ENCODE data around the gene ZNF324B. TPM values are rescaled to one million over a fixed set of nuclear protein-coding genes. Genes with fewer than 3 reads are reported as not detected.
A peak's percentile ranks its signal among the peaks of the same experiment; 100 is the strongest.

ZNF324B gene
- total and polyA plus RNA-seq, 2 of the 8 experiments (the other 6 are each of a cell fraction or from before 2014, with no cell fraction given) = 2.9 to 6.0 TPM

DNA sequence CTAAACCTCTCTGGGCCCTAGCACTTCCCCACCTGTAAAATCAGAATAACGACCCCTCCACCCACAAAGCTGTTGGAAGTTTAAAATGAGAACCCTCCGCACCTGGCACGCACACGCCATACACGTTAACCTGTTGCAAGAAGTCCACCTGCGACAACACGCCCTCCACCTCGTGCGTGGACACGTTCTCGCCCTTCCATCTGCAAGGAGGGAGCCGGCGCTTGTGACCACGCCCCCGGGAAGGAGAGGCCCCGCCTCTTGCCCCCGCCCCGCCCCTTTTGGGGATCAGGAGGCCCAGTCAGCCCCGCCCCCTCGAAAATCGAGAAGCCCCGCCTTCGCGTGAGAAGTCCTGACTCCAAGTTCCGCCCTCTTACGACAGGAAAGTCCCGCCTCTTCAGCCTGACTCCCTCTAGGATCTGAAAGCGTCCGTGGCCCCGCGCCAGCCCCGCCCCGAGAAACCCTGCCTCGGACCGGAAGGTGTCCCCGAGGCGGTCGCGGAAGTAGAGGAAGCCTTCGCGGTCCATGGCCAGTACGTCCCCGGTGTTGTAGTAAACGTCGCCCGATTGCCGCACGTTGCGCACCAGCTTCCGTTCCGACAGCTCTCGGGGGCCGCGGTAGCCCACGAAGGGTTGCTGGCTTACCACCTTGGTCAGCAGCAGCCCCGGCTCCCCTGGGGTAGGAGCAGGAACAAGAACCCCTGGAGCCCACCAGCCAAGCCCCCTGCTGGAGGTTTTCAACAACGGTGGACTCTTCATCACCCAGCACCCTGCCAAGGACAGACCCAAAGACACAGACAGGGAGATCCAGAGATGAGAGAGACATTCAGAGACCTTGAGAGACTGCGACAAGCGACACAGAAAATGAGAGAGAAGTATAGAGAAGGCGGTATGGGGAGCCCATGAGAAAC is 47.9 kb downstream of the ZNF324B start (continued):
- TF ChIP-seq CHD1 (IDR thresholded peaks at IDR 0.05; ENCODE audit: low read depth, low read length) (no peak), POU5F1 (IDR thresholded peaks at IDR 0.05; ENCODE audit: low read depth, low read length) (no peak), KDM4A (IDR thresholded peaks at IDR 0.05; ENCODE audit: low read depth, low read length, severe bottlenecking) (peak; percentile 70), MAFK (IDR thresholded peaks at IDR 0.05; ENCODE audit: low read depth, low read length) (no peak), GABPA (IDR thresholded peaks at IDR 0.05; ENCODE audit: borderline replicate concordance, insufficient read depth, low read length) (peak; percentile 98), ASH2L (IDR thresholded peaks at IDR 0.05; ENCODE audit: low read length) (peak; percentile 80), NRF1 (IDR thresholded peaks at IDR 0.05; ENCODE audit: low read depth, low read length) (no peak), KDM5A (IDR thresholded peaks at IDR 0.05; ENCODE audit: low read length) (peak; percentile 87; the same call in 1 of the 2 replicates), SIX5 (IDR thresholded peaks at IDR 0.05; ENCODE audit: low read depth, low read length) (peak; percentile 31; the same call in 1 of the 2 replicates), BACH1 (IDR thresholded peaks at IDR 0.05; ENCODE audit: low read length) (peak; percentile 51; the same call in 1 of the 2 replicates), TAF7 (optimal IDR thresholded peaks at IDR 0.05; ENCODE audit: borderline replicate concordance, low read depth, low read length) (peak; percentile 29), SRF (IDR thresholded peaks at IDR 0.05; ENCODE audit: low read depth, low read length) (0 out of 2 replicates have a peak, but pooled peaks have one; percentile 24), CEBPB (IDR thresholded peaks at IDR 0.05; ENCODE audit: low read depth, low read length) (0 out of 2 replicates have a peak, but pooled peaks have one; percentile 2), SP1 (IDR thresholded peaks at IDR 0.05; ENCODE audit: low read depth, low read length) (peak; percentile 31; the same call in 1 of the 2 replicates), POLR2A (IDR thresholded peaks at IDR 0.05; ENCODE audit: control extremely low read depth in 1 of 2, low read depth in 2 of 2, low read length in 2 of 2) (no peak), SIN3A (conservative IDR thresholded peaks at IDR 0.05 in 1 of 2, IDR thresholded peaks at IDR 0.05 in 1 of 2; ENCODE audit: low read depth in 1 of 2, low read length in 2 of 2) (peak in 1 of 2 experiments; percentile 93; a peak in 2 of 4 replicates), CBX8 (IDR thresholded peaks at IDR 0.05; ENCODE audit: borderline replicate concordance, low read depth, low read length) (no peak), SUZ12 (IDR thresholded peaks at IDR 0.05; ENCODE audit: low read length) (no peak), CREB1 (IDR thresholded peaks at IDR 0.05) (peak; percentile 85)
- TF ChIP-seq, protein P1, sequence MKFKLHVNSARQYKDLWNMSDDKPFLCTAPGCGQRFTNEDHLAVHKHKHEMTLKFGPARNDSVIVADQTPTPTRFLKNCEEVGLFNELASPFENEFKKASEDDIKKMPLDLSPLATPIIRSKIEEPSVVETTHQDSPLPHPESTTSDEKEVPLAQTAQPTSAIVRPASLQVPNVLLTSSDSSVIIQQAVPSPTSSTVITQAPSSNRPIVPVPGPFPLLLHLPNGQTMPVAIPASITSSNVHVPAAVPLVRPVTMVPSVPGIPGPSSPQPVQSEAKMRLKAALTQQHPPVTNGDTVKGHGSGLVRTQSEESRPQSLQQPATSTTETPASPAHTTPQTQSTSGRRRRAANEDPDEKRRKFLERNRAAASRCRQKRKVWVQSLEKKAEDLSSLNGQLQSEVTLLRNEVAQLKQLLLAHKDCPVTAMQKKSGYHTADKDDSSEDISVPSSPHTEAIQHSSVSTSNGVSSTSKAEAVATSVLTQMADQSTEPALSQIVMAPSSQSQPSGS (IDR thresholded peaks at IDR 0.05; ENCODE audit: low read length) = peak; percentile 86; the same call in 1 of the 2 replicates
- TF ChIP-seq, protein P2, sequence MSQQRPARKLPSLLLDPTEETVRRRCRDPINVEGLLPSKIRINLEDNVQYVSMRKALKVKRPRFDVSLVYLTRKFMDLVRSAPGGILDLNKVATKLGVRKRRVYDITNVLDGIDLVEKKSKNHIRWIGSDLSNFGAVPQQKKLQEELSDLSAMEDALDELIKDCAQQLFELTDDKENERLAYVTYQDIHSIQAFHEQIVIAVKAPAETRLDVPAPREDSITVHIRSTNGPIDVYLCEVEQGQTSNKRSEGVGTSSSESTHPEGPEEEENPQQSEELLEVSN (IDR thresholded peaks at IDR 0.05) = peak; percentile 75
- TF ChIP-seq, protein P3, sequence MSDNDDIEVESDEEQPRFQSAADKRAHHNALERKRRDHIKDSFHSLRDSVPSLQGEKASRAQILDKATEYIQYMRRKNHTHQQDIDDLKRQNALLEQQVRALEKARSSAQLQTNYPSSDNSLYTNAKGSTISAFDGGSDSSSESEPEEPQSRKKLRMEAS (IDR thresholded peaks at IDR 0.05) = peak; percentile 87

Measured in H1 (cell line).